B cell (primary cell): Measurements from ENCODE around the gene NTPCR.

Experiments
- EZH2 ChIP-seq: IDR thresholded peaks from 2 replicates; pipeline ENCODE4 v1.6.1; 2012; ENCODE audit warnings: borderline replicate concordance, low read depth, mild to moderate bottlenecking, moderate library complexity, low read length; ENCODE audit not compliant: insufficient read depth, poor library complexity, severe bottlenecking
- TF ChIP-seq, protein P1 (sequence below): fragments of 200-600 bp; IDR thresholded peaks from one replicate; pipeline ENCODE4 v1.8.0; 2022; ENCODE audit warnings: antibody characterized with exemption, mild to moderate bottlenecking

DNA sequence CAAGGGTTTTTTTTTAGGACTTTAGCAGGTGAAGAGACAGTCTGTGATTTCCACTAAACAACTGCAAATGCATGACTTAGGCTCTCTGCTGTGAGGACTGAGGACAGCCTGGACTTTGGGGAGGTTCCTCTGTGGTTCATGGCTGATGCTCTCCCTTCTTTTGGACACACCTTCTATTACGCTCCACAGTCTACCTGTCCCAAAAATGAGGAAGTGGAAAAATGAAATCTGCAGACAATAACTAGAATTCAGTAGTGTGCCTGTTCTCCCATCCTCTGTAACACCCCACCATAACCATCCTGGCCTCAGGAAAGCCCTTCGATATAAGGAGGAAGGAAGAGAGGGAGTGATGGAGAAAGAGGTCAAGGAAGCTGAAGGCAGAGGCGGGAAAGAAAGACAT lies 68.7 kb downstream of the NTPCR start:
- TF ChIP-seq EZH2: no peak
- TF ChIP-seq, protein P1, sequence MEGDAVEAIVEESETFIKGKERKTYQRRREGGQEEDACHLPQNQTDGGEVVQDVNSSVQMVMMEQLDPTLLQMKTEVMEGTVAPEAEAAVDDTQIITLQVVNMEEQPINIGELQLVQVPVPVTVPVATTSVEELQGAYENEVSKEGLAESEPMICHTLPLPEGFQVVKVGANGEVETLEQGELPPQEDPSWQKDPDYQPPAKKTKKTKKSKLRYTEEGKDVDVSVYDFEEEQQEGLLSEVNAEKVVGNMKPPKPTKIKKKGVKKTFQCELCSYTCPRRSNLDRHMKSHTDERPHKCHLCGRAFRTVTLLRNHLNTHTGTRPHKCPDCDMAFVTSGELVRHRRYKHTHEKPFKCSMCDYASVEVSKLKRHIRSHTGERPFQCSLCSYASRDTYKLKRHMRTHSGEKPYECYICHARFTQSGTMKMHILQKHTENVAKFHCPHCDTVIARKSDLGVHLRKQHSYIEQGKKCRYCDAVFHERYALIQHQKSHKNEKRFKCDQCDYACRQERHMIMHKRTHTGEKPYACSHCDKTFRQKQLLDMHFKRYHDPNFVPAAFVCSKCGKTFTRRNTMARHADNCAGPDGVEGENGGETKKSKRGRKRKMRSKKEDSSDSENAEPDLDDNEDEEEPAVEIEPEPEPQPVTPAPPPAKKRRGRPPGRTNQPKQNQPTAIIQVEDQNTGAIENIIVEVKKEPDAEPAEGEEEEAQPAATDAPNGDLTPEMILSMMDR: no peak
